ENCODE measurements around the gene RPL11. TPM values are rescaled to one million over a fixed set of nuclear protein-coding genes. Genes with fewer than 3 reads are reported as not detected.

RPL11 gene
- total and polyA plus RNA-seq, 4 donors, result 270 to 816 (median 501) TPM

GRCh38 chr1:23667411-23667810 is 24.2 kb upstream of the RPL11 start:
- Histone ChIP-seq H3K9me3 (ENCODE audit: control insufficient read depth in 4 of 4, low read length in 3 of 4) (no peaks in the 10 kb centered on the region), H3K4me3 (ENCODE audit: low read depth in 1 of 3, low read length in 3 of 3) (no peak overlapping the region), H3K27ac (ENCODE audit: low read depth in 1 of 2, low read length in 2 of 2) (no peak overlapping the region), H3K36me3 (ENCODE audit: control insufficient read depth in 4 of 4, insufficient read depth in 3 of 4, low read depth in 1 of 4, low read length in 3 of 4) (no peaks in the 10 kb centered on the region), H3K9ac (ENCODE audit: low read depth in 1 of 2, low read length in 2 of 2) (no peak overlapping the region), H3K27me3 (ENCODE audit: control insufficient read depth in 4 of 4, insufficient read depth in 4 of 4, low read length in 3 of 4) (no peaks in the 10 kb centered on the region), H3K4me1 (ENCODE audit: control insufficient read depth in 4 of 4, insufficient read depth in 4 of 4, low read length in 3 of 4) (no peaks in the 10 kb centered on the region)
- TF ChIP-seq RAD21 (IDR thresholded peaks at IDR 0.05) (no peak), ZBTB33 (IDR thresholded peaks at IDR 0.05) (no peak)
- TF ChIP-seq, protein P1, sequence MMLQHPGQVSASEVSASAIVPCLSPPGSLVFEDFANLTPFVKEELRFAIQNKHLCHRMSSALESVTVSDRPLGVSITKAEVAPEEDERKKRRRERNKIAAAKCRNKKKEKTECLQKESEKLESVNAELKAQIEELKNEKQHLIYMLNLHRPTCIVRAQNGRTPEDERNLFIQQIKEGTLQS (IDR thresholded peaks at IDR 0.05), result no peak
- WGBS, result 82% methylated on average over 4 of the region's 4 CpGs
- no peak for DNase-seq (ENCODE audit: low spot score)

- Histone ChIP-seq H3K4me3 (ENCODE audit: low read depth in 1 of 3, low read length in 3 of 3) (no peak overlapping the region), H3K27me3 (ENCODE audit: control insufficient read depth in 4 of 4, insufficient read depth in 4 of 4, low read length in 3 of 4) (no peaks in the 10 kb centered on the region), H3K9me3 (ENCODE audit: control insufficient read depth in 4 of 4, low read length in 3 of 4) (no peaks in the 10 kb centered on the region), H3K27ac (ENCODE audit: low read depth in 1 of 2, low read length in 2 of 2) (no peak overlapping the region), H3K9ac (ENCODE audit: low read depth in 1 of 2, low read length in 2 of 2) (no peak overlapping the region), H3K4me1 (ENCODE audit: control insufficient read depth in 4 of 4, insufficient read depth in 4 of 4, low read length in 3 of 4) (peaks cover 0 to 5% (median 1%) of the 10 kb centered on the region in 4 donors), H3K36me3 (ENCODE audit: control insufficient read depth in 4 of 4, insufficient read depth in 3 of 4, low read depth in 1 of 4, low read length in 3 of 4) (no peaks in the 10 kb centered on the region)
- no peak for DNase-seq (ENCODE audit: low spot score)
- 73% methylated on average over 2 of the region's 2 CpGs for WGBS
- no peak for TF ChIP-seq FOXA2 (IDR thresholded peaks at IDR 0.05)
- TF ChIP-seq TAF1 (conservative IDR thresholded peaks at IDR 0.05), result no peak
- TF ChIP-seq, protein P2, sequence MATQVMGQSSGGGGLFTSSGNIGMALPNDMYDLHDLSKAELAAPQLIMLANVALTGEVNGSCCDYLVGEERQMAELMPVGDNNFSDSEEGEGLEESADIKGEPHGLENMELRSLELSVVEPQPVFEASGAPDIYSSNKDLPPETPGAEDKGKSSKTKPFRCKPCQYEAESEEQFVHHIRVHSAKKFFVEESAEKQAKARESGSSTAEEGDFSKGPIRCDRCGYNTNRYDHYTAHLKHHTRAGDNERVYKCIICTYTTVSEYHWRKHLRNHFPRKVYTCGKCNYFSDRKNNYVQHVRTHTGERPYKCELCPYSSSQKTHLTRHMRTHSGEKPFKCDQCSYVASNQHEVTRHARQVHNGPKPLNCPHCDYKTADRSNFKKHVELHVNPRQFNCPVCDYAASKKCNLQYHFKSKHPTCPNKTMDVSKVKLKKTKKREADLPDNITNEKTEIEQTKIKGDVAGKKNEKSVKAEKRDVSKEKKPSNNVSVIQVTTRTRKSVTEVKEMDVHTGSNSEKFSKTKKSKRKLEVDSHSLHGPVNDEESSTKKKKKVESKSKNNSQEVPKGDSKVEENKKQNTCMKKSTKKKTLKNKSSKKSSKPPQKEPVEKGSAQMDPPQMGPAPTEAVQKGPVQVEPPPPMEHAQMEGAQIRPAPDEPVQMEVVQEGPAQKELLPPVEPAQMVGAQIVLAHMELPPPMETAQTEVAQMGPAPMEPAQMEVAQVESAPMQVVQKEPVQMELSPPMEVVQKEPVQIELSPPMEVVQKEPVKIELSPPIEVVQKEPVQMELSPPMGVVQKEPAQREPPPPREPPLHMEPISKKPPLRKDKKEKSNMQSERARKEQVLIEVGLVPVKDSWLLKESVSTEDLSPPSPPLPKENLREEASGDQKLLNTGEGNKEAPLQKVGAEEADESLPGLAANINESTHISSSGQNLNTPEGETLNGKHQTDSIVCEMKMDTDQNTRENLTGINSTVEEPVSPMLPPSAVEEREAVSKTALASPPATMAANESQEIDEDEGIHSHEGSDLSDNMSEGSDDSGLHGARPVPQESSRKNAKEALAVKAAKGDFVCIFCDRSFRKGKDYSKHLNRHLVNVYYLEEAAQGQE (IDR thresholded peaks at IDR 0.05), result no peak
Measured at GRCh38 chr1:23670709-23671108, 20.9 kb upstream of the RPL11 start.

GRCh38 chr1:23673086-23673813 is 18.4 kb upstream of the RPL11 start:
- Histone ChIP-seq H3K4me3 (ENCODE audit: low read depth in 1 of 3, low read length in 3 of 3) (no peak overlapping the region), H3K9ac (ENCODE audit: low read depth in 1 of 2, low read length in 2 of 2) (no peak overlapping the region), H3K4me1 (ENCODE audit: control insufficient read depth in 4 of 4, insufficient read depth in 4 of 4, low read length in 3 of 4) (peaks cover 0 to 5% (median 1%) of the 10 kb centered on the region in 4 donors), H3K9me3 (ENCODE audit: control insufficient read depth in 4 of 4, low read length in 3 of 4) (no peaks in the 10 kb centered on the region), H3K27me3 (ENCODE audit: control insufficient read depth in 4 of 4, insufficient read depth in 4 of 4, low read length in 3 of 4) (no peaks in the 10 kb centered on the region), H3K36me3 (ENCODE audit: control insufficient read depth in 4 of 4, insufficient read depth in 3 of 4, low read depth in 1 of 4, low read length in 3 of 4) (no peaks in the 10 kb centered on the region), H3K27ac (ENCODE audit: low read depth in 1 of 2, low read length in 2 of 2) (no peak overlapping the region)
- DNase-seq (ENCODE audit: low spot score), result peak; percentile 46
- WGBS, result 10% methylated on average over 6 of the region's 6 CpGs
- TF ChIP-seq EGR1 (IDR thresholded peaks at IDR 0.05; ENCODE audit: low read depth in 2 of 2) (no peak), NR2F2 (IDR thresholded peaks at IDR 0.05) (no peak), JUND (IDR thresholded peaks at IDR 0.05) (peak; percentile 97 to 98), HNF4A (conservative IDR thresholded peaks at IDR 0.05) (peak; percentile 46 to 49), RAD21 (IDR thresholded peaks at IDR 0.05) (peak in 1 of 2 donors; percentile 25), FOXA1 (IDR thresholded peaks at IDR 0.05) (no peak), YY1 (IDR thresholded peaks at IDR 0.05) (no peak), SP1 (IDR thresholded peaks at IDR 0.05) (peak; percentile 41)
- TF ChIP-seq, protein P1 (IDR thresholded peaks at IDR 0.05), result peak; percentile 84
- TF ChIP-seq, protein P3, sequence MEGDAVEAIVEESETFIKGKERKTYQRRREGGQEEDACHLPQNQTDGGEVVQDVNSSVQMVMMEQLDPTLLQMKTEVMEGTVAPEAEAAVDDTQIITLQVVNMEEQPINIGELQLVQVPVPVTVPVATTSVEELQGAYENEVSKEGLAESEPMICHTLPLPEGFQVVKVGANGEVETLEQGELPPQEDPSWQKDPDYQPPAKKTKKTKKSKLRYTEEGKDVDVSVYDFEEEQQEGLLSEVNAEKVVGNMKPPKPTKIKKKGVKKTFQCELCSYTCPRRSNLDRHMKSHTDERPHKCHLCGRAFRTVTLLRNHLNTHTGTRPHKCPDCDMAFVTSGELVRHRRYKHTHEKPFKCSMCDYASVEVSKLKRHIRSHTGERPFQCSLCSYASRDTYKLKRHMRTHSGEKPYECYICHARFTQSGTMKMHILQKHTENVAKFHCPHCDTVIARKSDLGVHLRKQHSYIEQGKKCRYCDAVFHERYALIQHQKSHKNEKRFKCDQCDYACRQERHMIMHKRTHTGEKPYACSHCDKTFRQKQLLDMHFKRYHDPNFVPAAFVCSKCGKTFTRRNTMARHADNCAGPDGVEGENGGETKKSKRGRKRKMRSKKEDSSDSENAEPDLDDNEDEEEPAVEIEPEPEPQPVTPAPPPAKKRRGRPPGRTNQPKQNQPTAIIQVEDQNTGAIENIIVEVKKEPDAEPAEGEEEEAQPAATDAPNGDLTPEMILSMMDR (IDR thresholded peaks at IDR 0.05; ENCODE audit: low read depth, low read length, missing input control), result no peak
- TF ChIP-seq, protein P2 (IDR thresholded peaks at IDR 0.05), result peak; percentile 99
